Fibroblast of skin of left biceps (primary cell): Measurements from ENCODE around the gene PIK3R2.
"Not testable (repeated sequence)": the region's sequence is repeated elsewhere in the genome, so short reads cannot be mapped to it uniquely, and the experiment has no call there.

Experiments
- DNase-seq, 2 experiments: peaks; one replicate each; pipeline ENCODE4 v3.0.0-alpha.2; 2013; ENCODE audit warnings: low read depth in 2 of 2

The PIK3R2 gene

GRCh38 chr19:18155095-18156087 lies 2.4 kb downstream of the PIK3R2 start:
- DNase-seq = no peak

- DNase-seq = no peak
Observed at GRCh38 chr19:18156268-18156667, 3.3 kb downstream of the PIK3R2 start.

- peak; percentile 13 to 26 for DNase-seq
Observed at GRCh38 chr19:18156841-18157464, 4.0 kb downstream of the PIK3R2 start.

GRCh38 chr19:18157465-18158063 lies 4.6 kb downstream of the PIK3R2 start:
- no peak for DNase-seq

- no peak for DNase-seq
Observed at GRCh38 chr19:18158467-18158866, 5.5 kb downstream of the PIK3R2 start.

- DNase-seq = not testable (repeated sequence)
Observed at GRCh38 chr19:18159059-18159616, 6.2 kb downstream of the PIK3R2 start.

GRCh38 chr19:18159810-18160209 lies 6.8 kb downstream of the PIK3R2 start:
- DNase-seq = no peak

- DNase-seq = no peak
Observed at GRCh38 chr19:18160493-18160970, 7.6 kb downstream of the PIK3R2 start.

GRCh38 chr19:18160971-18161635 lies 8.1 kb downstream of the PIK3R2 start:
- peak in 1 of 2 experiments; percentile 7 for DNase-seq

- DNase-seq = no peak
Observed at GRCh38 chr19:18161636-18162002, 8.7 kb downstream of the PIK3R2 start.

GRCh38 chr19:18164072-18164471 lies 11.1 kb downstream of the PIK3R2 start:
- no peak for DNase-seq

GRCh38 chr19:18165794-18166544 lies 13.0 kb downstream of the PIK3R2 start:
- DNase-seq = no peak

- DNase-seq = no peak
Observed at GRCh38 chr19:18167011-18167410, 14.0 kb downstream of the PIK3R2 start.

- no peak for DNase-seq
Observed at GRCh38 chr19:18167975-18168645, 15.1 kb downstream of the PIK3R2 start.

- DNase-seq = no peak
Observed at GRCh38 chr19:18168673-18169381, 15.9 kb downstream of the PIK3R2 start.

GRCh38 chr19:18170714-18171255 lies 17.8 kb downstream of the PIK3R2 start:
- DNase-seq = no peak

GRCh38 chr19:18171605-18172327 lies 18.8 kb downstream of the PIK3R2 start:
- no peak for DNase-seq

GRCh38 chr19:18172331-18173053 lies 19.5 kb downstream of the PIK3R2 start:
- DNase-seq = no peak
